SH-SY5Y (cell line): ENCODE data around the gene ECHDC1.

Experiments
- GATA2 ChIP-seq: IDR thresholded peaks from 2 replicates; pipeline ENCODE4 v1.6.1; 2011; ENCODE audit warnings: mild to moderate bottlenecking, low read depth, low read length
- GATA3 ChIP-seq: IDR thresholded peaks from 2 replicates; pipeline ENCODE4 v1.6.1; 2011; ENCODE audit warnings: low read depth, mild to moderate bottlenecking, low read length, moderate library complexity

Gene ECHDC1

GRCh38 chr6:127342946-127343808, at the start of gene ECHDC1:
Gene ECHDC1, minus strand, starts transcription at chr6:127343609. Its CDS starts 12,581 bp downstream, at chr6:127331028.
- no peak for TF ChIP-seq GATA2
- no peak for TF ChIP-seq GATA3

- TF ChIP-seq GATA3 (no peak), GATA2 (no peak)
Observed at GRCh38 chr6:127392301-127392700, 48.9 kb upstream of the ECHDC1 start.

GRCh38 chr6:127391094-127391953, 47.9 kb upstream of the ECHDC1 start:
- TF ChIP-seq GATA2 (no peak), GATA3 (no peak)

GRCh38 chr6:127389706-127390105, 46.3 kb upstream of the ECHDC1 start:
- TF ChIP-seq GATA3 (no peak), GATA2 (no peak)

- TF ChIP-seq GATA2 (no peak), GATA3 (no peak)
Observed at GRCh38 chr6:127385668-127386430, 42.4 kb upstream of the ECHDC1 start.

GRCh38 chr6:127383988-127384387, 40.6 kb upstream of the ECHDC1 start:
- TF ChIP-seq GATA3, result no peak
- no peak for TF ChIP-seq GATA2

GRCh38 chr6:127382413-127382812, 39.0 kb upstream of the ECHDC1 start:
- TF ChIP-seq GATA2 (no peak), GATA3 (no peak)

GRCh38 chr6:127381384-127381783, 38.0 kb upstream of the ECHDC1 start:
- TF ChIP-seq GATA3 (no peak), GATA2 (no peak)

- TF ChIP-seq GATA2 (no peak), GATA3 (no peak)
Observed at GRCh38 chr6:127376685-127377084, 33.3 kb upstream of the ECHDC1 start.

GRCh38 chr6:127367023-127367375, 23.6 kb upstream of the ECHDC1 start:
- TF ChIP-seq GATA3, result no peak
- no peak for TF ChIP-seq GATA2

GRCh38 chr6:127366282-127367022, 23.0 kb upstream of the ECHDC1 start:
- no peak for TF ChIP-seq GATA2
- no peak for TF ChIP-seq GATA3

- TF ChIP-seq GATA3 (no peak), GATA2 (no peak)
Observed at GRCh38 chr6:127365874-127366273, 22.5 kb upstream of the ECHDC1 start.

GRCh38 chr6:127352524-127352923, 9.1 kb upstream of the ECHDC1 start:
- TF ChIP-seq GATA2, result no peak
- no peak for TF ChIP-seq GATA3

- TF ChIP-seq GATA2 (no peak), GATA3 (no peak)
Observed at GRCh38 chr6:127349980-127350379, 6.6 kb upstream of the ECHDC1 start.
